Body of pancreas (tissue), 4 donors: ENCODE measurements around the gene ARHGAP6.

Source experiments
- POLR2A ChIP-seq, 3 donors: fragments of 450-650 bp; IDR thresholded peaks; one replicate each; pipeline ENCODE4 v1.6.1; 2016; ENCODE audit warnings: antibody characterized with exemption in 3 of 3, mild to moderate bottlenecking in 2 of 3
- TF ChIP-seq, protein P1 (sequence below), 7 experiments: fragments of 450-650 bp in 4 of 7; fragments of 200-600 bp in 3 of 7; sonication (generic) in 3 of 7; IDR thresholded peaks; one replicate each; pipeline ENCODE4 v1.5.1; 2016 to 2019; ENCODE audit warnings: antibody characterized with exemption in 7 of 7

DNA sequence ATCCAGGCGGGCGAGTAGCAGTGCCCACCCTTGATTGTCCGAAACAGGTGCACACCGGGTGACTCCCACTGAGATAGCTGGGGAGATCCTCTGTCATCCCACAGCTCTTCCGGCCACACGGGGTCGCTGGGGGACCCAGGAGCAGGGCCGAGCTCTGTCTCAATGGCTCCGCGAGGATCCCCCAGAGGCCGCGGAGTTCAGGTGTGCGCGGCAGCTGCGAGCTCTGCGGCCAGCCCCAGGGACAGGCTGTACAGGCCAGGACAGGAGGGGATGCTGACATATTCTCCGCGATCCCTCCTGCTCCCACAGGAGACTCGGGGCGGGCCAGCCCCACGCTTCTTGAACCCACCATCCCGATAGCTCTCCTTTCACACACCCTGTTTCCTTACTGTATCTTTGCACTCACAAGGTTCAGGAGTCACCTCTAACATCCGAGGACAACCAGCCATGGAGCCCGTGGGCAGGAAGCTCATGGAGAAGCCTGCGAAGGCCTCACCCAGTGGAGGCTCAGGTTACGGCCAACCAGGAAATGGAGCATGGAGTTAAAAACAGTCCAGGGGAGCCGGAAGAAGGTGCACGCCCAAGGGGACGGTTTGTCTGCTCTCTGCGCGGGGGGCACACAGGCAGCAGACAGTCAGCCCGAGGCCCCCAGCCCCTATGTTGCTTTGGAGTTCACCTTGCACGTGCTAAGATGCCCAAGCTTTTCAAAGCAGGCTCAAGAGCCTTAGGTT lies 450.4 kb downstream of the ARHGAP6 start:
- TF ChIP-seq, protein P1, sequence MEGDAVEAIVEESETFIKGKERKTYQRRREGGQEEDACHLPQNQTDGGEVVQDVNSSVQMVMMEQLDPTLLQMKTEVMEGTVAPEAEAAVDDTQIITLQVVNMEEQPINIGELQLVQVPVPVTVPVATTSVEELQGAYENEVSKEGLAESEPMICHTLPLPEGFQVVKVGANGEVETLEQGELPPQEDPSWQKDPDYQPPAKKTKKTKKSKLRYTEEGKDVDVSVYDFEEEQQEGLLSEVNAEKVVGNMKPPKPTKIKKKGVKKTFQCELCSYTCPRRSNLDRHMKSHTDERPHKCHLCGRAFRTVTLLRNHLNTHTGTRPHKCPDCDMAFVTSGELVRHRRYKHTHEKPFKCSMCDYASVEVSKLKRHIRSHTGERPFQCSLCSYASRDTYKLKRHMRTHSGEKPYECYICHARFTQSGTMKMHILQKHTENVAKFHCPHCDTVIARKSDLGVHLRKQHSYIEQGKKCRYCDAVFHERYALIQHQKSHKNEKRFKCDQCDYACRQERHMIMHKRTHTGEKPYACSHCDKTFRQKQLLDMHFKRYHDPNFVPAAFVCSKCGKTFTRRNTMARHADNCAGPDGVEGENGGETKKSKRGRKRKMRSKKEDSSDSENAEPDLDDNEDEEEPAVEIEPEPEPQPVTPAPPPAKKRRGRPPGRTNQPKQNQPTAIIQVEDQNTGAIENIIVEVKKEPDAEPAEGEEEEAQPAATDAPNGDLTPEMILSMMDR (IDR thresholded peaks at IDR 0.05) = no peak
- TF ChIP-seq POLR2A (IDR thresholded peaks at IDR 0.05) = no peak
